NCI-H2029 treated with DMSO at 0.1 percent for 48 hours (cell line): ENCODE measurements around the gene PDE7B.
A peak's percentile ranks its signal among the peaks of the same experiment; 100 is the strongest.
"Not testable (repeated sequence)": the region's sequence is repeated elsewhere in the genome, so short reads cannot be mapped to it uniquely, and the experiment has no call there.

Experiments
- DNase-seq: peaks from one replicate; lab custom pipeline; 2025; lab: John Stamatoyannopoulos, UW

The PDE7B gene

DNA sequence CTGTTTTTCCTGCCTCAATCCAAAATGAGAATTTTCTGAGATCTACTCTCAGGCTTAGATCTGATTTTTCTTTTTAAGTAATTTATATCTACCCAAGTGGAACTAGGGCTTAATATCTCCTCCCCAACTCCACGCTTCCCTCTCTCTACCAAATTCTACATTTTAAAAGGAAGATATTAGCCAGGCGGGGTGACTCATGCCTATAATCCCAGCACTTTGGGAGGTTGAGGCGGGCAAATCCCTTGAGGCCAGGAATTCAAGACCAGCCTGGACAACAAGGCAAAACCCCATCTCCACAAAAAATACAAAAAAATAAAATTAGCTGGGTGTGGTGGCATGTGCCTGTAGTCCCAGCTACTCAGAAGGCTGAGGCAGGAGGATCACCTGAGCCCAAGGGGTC, 337.6 kb downstream of the PDE7B start:
- no peak for DNase-seq

DNA sequence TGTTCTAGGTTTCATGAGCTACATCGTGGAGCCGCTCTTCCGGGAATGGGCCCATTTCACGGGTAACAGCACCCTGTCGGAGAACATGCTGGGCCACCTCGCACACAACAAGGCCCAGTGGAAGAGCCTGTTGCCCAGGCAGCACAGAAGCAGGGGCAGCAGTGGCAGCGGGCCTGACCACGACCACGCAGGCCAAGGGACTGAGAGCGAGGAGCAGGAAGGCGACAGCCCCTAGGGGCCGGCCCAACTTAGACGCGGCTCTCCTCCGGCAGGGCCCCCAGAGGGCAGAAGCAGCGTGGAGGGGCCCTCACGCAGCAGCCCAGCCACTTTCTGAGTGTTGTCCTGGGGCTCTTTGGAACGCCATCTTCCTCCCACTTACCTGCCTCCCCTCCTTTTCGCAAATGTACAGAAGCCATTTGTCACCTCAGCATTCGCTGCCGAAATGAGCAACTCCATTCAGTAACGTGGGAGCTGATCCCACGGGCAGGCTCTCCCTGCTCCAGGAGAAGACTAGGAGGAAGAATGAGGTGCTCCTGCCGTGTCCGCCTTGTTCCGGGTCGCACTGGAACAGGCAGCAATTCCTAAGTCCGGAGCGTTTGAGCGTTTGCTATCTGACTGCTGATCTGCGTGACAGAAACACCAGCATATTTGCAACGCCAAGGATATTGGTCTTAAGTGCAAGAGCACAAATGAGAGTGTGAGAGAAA, 340.3 kb downstream of the PDE7B start:
- no peak for DNase-seq

DNA sequence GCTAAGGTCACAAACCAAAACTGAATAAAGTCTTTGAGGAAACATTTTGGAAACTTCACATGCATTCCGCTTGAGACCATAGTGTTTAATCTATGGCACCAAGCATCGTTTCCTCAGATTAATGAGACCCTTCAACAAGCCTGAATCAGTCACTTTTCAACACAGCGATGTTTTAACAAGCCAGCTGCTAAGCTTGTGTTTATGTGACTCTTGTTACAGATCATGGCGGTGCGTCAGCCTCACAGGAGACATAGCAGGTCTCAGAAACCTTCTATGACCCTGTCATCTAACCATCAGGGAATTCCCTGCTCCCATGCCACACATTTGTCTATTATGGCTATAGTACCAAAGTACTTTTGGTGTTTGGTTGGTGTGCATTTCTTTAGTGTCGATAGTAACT, 341.4 kb downstream of the PDE7B start:
- no peak for DNase-seq

DNA sequence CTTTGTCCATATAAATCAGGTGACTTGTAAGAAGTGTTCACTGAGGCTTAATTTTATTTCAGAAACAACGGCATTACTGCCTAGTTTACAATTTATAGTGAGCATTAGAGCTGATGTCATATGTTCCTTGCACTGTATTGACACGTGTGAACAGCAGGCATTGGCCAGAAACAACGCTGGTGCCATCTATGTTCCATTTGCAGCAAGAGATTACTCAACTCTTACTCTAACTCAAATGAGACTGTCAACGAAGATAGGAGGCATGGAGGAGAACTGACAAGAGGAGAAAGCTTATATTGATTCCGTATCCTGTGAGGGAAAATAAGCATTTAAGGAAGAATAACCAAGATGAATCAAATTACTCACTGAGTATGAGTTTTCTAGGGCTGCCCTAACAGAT, 350.2 kb downstream of the PDE7B start:
- DNase-seq, result no peak

DNA sequence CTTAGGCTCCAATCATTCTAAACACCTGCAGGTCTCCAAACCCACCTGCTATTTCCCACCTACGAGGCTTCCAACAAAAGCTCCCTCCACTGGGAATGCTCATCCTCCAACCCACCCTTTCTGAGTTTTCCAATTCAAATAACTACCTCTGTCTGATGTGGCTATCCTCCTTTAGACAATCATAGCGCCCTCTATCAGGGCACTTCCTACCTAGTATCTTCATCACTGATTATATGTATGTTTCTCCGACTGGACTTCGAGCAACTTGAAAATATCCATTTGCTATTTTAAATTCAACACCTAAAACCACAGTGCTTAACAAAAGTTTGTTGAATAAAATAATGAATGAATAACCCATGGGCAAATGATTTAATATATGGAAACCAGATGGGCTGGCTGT, 357.3 kb downstream of the PDE7B start:
- no peak for DNase-seq

DNA sequence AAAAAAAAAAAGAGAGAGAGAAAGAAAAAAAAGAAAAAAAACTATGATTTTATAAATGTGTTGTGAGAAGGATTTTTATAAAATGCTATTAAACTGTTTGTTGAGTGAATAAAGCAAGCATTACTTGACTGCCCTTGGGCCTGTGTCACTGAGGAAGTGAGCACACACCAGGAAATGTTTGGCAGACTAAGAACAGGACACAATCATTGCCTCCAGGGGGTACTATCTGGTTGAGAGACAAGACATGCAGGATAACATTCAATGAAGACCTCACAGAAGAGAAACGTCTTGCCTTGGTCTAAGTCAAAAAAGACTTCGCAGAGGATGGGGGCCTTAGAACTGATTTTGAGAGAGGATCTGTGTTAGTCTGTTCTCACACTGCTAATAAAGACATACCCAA, 358.0 kb downstream of the PDE7B start:
- DNase-seq, result no peak

DNA sequence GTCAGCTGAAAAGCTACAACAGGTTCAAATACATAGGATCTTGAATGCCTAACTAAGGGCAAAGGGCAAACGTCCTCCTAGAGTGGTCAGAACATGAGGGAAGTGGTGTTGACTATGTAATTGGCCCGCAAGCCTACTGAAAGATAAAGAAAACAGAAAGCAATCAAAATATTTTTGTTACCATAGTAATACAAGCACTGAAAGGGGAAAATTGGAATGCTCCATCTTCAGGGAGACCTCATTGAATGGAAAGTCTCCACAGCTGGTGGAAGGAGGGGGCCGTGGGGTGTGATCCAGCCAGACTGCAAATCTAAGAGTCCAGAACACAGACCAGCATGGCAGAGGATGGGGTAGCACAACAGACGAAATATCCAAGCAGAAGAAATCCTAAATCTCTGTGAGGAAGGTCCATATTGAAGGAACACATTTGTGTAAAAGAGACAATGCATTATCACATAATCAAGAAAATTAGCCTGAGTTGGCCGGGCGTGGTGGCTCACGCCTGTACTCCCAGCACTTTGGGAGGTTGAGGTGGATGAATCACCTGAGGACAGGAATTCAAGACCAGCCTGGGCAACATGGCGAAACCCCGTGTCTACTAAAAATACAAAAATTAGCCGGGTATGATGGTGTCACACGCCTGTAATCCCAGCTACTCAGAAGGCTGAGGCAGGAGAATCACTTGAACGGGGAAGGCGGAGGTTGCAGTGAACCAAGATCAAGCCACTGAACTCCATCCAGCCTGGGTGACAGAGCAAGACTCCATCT, 359.1 kb downstream of the PDE7B start:
- DNase-seq, result no peak

DNA sequence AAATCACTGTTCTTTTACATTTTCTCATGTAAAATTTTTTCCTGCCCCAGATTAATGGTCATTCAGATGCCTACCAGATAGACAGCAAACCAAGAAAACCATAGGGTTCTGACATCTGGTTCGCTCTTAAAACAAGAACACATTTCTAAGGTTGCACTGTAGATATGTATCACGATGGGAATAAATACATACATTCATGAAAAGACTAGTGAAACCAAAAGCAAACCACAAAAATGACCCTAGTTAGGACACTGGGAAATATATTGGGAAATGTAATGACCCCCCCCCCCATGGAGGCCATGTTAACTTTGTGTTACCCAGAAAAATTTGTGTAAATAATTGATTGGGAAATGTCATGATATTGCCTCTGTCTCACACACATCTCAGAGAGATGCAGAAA, 361.1 kb downstream of the PDE7B start:
- DNase-seq, result no peak

DNA sequence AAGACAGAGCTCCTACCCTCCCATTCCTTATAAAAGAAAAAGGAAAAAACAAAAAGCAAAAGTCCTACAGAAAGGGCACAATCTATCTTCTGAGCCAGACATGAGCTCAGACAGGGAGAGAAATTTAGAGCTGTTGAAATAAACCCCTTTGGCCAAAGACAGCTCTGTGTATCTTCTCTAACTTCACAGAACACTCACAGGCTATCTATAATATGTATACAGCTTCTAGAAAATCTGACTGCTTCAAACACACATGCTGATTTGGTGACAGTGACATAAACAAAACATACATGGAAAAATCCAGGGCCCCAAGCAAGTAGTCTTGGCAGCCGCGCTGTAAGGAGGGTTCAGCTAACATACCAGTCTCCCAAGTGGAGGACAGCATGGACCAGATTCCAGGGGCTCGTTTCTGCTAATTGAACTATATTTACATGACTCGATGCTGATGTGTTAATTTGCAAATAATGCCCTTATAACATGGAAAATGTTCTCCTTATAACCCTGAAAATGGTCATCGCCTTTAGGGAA, 361.6 kb downstream of the PDE7B start:
- no peak for DNase-seq

DNA sequence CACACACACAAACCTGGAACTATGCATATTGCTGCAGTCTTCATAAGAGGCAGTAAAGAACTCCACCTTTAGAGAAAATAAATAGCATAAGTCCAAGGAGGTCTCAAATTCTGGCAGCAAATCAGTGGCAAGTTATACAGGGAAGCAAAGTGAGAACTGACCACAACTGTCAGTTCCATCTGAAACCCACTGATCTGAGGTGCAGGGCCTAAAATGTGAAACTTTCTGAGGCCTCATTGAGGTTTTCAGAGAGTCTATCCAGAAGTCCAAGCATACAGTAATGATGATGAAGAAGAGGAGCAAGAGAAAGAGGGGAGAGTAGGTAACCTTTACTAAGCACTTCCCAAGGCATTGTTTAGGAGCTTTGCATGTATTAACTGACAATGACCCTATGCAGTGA, 362.4 kb downstream of the PDE7B start:
- no peak for DNase-seq

DNA sequence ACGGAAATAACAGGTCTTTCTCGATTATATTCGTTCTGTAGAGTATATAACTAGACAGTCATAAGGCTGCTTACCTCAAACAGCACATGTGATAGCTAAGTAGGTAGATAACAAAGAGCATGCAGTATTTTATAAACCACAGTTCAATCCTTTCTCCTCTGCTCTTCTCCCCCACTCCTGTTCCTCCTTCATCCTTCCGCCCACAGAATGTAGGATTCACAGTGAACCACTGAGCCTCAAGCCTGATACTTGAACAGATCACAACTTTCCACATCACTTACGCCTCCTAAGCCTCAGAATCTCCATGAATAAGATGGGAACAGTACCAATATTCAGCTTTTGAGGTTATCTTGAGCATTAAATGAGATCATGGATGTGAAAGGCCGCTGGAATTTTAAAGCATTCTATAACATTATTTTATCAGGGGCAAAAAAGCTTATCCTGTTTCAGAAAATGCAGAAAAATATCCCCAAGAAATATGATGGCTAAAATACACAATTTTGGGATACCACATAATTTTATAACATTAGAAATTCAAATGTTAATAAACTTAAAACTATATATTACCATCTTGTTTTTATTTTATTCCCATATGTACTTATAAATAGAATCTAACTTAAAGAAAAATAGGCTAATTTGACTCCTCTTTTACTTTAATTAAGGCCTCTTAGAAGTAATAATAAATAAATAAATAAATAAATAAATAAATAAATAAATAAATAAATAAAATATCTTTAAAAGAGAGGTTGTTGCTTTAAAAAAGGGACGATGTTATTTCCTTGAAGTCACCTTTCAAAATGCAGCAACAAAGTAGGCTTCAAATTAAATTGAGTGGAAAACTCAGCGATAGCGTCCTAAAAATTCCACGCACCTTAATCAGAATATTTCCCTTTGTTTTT, 365.3 kb downstream of the PDE7B start:
- DNase-seq, result no peak

DNA sequence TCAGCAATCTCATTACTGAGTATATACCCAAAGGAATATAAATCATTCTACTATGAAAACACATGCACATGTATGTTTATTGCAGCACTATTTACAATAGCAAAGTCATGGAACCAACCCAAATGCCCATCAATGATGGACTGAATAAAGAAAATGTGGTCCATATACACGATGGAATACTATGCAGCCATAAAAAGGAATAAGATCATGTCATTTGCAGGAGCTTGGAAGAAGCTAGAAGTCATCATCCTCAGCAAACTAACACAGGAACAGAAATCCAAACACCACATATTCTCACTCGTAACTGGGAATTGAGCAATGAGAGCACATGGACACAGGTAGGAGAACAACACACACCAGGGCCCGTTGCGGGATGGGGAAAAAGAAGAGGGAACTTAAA, 373.5 kb downstream of the PDE7B start:
- DNase-seq, result not testable (repeated sequence)

DNA sequence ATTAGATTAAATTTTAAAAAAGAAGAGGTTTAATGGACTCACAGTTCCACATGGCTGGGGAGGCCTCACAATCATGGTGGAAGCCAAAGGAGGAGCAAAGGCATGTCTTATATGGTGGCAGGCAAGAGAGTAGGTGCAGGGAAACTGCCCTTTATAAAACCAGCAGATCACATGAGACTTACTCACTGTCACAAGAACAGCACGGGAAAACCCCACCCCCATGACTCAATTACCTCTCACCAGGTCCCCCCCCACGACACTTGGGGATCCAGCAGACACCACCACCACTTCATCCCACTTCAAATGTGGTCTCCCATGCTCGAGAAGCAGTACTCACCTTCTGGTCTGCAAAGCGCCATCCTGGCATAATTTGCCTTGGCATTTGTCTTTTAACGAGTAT, 374.0 kb downstream of the PDE7B start:
- no peak for DNase-seq

DNA sequence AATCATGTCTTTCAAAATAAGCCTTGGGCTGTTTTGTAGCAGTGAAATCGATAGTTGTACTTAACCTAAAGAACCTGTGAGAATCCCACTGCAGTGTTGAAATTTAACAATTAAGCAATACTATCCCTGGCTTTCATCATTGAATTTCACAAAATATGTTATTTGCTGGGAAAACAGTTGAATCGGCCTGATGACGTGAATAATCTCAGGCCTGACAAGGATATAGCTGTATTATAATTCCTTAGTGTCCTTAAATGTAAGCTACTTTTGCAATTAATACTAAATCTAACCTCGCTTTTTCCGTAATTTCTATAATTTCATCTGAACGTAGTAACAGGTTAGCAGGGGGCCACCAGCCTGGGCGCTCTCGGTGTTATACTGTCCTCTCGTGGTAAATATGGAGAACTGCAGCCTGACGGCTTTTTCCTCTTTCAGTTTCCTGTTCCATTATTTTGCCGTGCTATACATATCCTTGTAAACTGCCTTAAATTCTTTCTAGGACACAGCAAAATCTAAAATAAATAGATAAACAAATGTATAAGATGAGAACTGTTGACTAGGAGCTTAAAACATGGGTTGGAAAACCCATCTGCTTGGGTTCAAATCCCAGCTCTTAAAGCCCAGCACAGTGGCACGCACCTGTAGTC, 374.6 kb downstream of the PDE7B start:
- DNase-seq, result peak; percentile 15

DNA sequence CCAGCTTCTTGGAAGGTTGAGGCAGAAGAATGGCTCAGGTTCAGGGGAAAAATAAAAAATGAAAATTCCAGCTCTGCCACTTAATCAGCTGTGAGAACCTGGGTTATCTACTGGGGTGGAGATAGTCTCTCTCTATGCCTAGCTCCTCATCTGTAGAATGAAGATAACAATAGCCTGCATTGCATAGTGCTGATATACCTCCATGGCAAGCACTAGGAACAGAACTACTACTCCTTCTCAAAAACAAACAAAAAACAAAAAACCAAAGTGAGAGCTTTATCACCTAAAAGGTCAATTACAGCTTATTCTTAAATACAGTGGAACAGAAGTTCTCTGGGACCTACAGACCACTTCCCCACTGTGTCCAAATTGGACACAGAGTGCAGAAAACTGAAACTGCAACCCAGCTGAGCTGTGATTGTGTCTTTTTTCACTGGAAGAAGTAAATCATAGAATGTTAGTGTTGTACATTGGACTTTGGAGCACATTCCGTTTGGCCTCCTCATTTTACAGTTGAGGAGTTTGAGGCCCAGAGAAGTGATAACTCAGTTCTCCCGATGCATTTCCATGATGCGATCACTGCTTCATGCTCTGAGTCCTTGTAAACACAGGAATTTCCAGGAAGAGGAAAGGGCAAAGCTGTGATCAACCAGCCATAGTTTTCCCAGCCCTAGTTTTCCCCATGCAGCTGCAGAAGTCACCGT, 375.3 kb downstream of the PDE7B start:
- DNase-seq, result no peak

DNA sequence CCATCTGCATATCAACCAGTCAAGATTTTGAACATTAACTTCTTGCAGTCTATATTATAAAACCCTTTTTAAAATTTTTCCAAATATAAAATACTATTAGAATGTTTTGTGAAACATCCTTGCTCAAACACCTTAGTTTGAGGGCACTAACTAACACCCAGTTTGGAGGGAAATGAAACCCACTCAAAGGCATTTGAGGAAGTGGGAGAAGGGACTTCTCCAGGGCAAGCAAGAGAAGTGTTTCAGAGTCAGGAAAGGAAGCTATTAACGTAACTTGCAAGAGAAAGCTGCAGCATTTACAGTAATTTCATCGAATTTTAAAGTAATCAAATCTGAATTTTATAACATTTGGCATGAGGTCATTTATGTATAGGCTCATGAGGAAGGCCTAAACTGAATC, 377.3 kb downstream of the PDE7B start:
- DNase-seq, result no peak

DNA sequence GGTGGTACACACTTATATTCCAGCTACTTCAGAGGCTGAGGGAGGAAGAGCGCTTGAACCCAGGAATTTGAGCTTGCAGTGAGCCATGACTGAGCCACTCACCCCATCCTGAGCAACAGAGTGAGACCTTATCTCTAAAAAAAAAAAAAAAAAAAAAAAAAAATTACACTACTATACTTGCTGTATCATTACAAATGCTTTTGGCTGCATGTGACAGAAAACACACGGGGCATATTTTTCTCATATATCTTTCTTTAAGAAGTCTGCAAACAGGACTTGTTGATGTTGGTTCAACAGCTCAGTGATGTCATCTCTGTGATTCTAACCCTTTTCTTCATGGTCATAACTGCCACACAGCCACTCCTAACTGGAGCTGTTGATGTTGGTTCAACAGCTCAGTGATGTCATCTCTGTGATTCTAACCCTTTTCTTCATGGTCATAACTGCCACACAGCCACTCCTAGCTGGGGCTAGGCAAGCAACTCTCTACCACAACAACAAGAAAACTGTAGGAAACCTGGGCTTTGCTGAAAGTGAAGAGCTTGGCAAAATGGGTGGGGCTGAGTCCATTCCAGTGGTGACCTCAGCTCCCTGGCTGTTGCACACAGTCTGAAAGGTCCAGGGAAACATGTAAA, 378.8 kb downstream of the PDE7B start:
- DNase-seq, result no peak

DNA sequence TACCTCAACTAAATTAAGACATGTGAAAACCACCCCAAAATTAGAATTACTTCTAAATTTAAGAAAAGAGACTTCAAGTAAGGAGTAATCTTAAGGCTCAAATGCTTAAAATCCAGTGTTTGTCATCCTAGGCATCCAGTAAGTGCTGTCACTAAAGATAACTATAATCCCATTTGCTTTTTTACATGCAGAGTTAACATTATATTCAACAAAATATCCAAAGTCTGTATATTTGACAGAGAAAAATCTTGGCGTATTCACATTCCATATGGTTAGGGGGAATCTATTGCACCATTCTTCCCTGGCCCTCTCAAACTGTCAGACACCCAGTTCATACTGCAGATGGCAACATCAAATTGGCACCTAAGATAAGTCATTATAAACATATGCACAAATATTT, 381.2 kb downstream of the PDE7B start:
- no peak for DNase-seq

DNA sequence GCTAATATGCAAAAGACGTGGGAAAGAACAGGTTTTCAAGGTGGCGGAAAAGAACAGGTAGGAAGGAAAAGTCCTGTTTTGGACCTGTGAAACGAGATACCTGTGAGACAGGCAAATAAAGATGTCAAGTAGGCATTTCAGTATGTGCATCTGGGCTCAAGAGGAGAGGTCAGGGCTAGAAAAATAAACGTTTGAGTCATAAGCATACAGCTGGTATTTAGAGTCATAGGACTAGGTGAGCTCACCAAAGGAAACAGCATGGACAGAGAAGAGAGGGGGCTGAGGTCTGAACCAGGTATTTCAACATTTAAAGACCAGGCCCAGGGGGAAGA, 383.7 kb downstream of the PDE7B start:
- peak; percentile 77 for DNase-seq

DNA sequence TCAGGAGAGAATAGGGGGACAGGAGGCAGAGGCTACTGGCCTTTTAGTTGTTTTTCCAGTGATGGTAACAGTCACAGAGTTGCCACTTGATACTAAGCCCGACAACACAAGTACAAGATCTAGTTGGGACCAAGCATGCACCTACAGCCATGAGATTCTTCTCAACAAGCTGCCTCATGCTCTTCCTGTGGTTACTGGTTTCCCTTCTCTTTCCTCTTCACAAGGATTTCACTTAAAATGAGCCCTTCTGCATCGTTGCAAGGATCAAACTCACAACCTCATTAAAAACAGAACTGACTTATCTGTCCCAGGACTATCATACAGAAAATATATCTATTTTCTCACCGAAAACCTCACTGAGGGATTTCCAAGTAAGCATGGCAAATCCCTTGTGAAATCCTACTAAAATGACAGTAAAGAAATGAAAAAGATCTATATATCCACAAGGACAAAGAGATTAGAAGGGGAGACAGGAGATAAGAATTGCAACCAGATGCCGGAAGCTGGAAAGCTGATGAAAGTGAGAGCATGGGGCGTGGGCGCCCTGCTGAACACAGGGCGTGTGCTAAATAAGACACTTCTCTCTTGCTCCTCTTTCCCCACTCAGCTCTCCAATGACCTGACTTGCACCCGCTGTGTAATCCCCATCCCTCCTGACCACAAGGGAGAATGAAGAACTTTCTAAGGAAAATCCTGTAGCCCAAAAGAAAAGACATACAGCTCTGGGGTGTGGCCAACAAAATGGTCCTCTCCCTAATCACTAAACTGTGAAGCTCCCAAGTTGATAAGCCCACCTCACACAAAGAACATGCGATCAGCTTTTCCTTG, 385.2 kb downstream of the PDE7B start:
- DNase-seq, result no peak
